ENCODE data around the gene EBNA1BP2.
"Not testable (repeated sequence)": the region's sequence is repeated elsewhere in the genome, so short reads cannot be mapped to it uniquely, and the experiment has no call there.

EBNA1BP2 gene

DNA sequence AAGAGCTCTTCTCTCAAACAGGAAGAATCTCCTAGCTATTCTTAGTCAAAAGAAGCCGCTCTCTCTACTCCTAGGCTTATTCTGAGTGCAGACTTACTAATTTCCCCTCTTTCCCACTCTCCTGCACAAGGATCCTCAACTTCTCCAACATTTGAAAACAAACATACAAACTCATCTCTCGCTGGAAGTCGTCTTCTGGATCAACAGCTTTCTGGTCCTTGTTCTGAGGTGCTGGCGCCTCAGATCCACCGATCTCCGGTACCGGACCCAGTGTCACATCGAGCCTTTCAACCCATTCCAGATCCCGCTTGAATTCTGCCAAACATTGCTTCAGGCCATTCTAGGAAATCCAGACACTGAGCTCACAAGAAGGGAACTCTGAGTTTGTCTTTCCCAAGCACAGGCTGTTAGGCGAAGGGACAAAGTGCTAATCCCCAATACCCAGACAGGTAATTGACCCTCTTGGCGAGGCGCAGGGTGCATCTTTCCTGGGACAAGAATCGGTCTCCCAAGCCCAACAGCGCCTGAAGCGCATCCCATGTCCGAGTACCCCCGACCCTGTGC lies 696 bp downstream of the EBNA1BP2 start:
- DNase-seq: no peak

DNA sequence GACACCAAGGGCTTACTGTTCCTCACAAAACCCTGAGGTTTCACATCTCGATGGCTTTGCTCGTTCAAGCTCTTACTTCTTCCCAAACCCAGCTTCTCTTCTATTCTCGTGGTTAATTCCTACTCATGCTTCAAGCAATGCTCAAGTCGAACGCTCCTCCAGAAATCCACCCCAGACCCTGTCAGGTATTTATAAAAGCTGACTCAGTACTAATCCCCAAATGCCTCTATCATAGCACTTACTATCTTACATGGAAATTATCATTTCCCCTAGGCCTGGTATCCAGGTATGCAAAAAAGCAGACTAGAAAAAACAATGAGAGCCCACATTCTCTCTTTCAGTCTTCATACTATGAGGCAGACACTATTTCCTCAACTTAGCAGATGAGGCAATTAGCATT lies 6.3 kb downstream of the EBNA1BP2 start:
- DNase-seq: no peak

DNA sequence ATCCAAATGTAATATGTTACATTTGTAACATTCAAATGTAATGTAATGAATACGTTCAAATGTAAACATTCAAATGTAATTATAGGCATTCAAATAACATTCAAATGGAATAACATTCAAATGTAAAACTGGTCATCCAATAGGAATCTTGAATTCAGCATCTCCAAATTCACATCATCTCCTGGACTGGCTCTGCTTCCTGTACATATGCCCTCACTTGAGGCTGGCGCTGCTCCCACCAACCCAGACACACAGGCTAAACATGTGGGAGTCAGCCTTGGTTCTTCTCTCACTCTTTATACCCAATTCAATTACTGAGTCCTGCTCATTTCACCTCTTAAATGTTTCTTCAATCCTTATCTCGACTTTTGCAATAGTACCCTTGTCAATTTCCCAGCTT lies 6.9 kb downstream of the EBNA1BP2 start:
- DNase-seq: no peak

DNA sequence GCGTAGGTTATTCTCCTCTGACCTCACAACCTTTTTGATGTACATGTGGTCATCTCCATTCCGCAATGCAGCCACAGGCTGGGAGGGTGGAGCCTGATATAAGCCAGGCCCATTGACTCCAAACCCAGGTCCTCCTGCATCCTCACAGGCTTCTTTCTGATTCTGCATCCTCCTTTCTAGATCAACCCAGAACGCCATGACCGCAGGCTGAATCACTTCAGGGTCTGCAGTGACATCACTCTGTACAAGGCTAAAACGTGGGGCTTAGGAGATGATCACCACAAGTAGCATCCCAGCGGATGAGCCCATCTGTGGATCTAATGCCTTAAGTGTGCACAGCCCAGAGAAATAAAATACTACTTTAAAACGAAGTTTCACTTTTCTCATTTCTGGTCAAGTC lies 16.1 kb downstream of the EBNA1BP2 start:
- DNase-seq: no peak

DNA sequence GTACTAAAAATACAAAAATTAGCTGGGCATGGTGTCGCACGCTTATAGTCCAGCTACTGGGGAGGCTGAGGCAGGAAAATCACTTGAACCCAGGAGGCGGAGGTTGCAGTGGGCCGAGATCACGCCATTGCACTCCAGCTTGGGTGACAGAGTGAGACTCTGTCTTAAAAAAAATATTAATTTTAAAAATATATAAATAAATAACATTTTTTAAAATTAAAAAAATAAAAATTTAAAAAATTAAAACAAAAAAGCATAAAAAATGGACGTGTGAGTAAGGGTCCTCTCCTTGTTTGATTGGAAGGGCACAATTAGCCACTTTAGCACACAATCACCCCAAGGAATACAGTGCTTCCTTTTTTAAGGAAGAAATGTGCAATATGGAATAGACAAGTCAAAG lies 18.6 kb downstream of the EBNA1BP2 start:
- no peak for DNase-seq

DNA sequence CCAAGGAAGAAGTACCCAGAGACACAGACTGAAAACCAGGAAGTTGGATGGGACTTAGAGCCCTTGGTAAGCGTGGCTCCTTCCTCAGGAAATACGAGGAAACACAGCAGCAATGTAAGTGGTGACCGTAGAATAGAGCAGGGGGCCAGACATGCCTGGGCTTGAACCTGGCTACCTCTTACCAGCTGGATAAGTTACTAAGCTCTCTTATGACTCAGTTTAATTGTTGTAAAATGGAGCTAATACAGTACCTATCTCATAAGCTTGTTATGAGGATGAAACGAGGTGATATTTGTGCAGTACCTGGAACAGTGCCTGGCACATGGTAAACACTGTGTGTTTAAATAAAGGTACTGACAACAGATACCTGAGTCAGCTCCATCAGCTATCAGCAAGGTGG lies 19.2 kb downstream of the EBNA1BP2 start:
- no peak for DNase-seq

DNA sequence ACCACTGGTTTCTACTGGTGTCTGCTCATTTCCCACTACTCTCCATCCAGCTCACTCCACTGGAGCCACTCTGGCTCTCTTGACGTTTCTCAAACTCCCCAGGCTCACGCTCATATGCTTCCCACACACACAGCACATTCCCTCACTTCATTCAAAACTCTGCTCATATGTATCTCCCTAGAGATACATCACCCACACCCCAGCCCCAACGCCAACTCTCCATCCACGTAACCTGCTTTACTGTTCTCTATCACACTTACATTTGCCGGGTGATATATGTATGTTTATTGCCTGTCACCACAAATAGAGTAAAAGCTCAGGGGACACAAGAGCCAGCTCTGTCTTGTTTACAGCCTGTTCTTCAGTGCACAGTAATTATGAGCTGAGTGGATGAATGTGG lies 22.2 kb downstream of the EBNA1BP2 start:
- no peak for DNase-seq

DNA sequence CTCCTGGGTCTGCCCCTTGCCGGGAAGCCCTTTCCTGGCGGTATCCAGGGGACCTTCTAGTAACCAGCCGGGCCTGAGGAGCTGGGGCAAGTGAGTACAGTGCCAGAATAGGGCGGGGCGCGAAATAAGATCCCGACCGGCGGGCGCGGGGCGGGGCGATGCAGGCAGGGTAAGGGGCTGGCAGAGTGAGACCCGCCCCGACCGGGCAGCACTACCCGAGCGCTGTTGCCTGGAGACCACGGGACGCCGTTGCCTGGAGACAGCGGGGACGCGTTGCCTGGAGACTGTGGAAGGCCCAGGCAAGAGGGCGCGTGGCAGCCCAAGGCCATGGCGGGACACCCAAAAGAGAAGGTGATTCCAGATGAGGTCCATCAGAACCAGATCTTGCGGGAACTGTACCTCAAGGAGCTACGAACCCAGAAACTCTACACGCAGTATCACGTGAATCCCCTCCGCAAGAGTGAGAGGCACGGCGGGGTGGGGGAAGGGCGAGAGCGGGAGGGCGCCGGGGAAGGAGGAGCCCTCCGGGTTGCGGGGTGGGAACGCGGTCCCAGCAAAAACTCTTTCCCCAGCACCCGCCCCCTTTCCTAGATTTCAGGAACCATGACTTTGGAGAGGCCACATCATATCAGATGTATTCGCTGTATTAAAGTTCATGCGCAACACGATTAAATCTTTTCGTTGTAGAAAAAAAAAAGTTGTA lies 24.3 kb downstream of the EBNA1BP2 start:
- DNase-seq: peak in 3 of 5 experiments; percentile 1 to 38 (median 6)

DNA sequence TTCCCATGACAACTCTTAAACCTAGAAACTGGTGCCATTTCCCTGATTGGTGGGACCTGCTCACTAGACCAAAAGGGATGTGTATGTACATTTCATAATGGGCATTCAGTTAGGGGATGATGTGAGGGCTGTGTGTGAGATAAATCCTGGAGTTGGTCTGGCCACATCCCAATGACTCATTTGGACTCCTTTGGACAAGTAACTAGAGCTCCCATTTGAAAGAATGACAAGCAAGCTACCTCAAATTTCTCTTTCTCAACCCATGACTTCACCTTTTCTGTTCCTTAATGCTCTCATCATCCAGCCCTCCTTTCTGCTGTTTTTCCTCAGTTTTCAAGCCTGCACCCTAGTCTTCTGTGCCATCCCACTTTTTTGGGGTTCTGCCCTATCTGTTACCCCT lies 27.9 kb downstream of the EBNA1BP2 start:
- DNase-seq: no peak

DNA sequence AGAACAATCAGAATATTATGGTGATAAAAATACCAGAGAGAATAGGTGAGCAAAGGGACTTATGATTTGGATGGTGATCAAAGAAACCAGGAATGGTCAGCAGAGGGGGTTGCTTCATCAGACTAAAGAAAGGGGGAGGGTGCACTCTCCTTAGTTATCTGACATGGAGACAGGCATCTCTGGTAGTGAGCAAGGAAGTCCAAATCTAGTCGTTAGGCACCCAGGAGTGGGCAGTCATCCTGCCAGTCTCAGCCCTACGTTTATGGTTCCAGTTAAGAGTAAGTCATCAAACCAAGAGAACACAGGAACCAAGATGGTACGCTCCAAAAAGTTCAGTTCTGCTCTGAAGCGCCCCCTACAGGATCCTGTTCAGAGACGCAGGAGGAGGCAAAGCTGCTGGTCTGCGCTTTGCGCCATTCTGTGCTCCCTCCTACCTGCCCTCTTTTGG lies 28.6 kb downstream of the EBNA1BP2 start:
- peak in 1 of 5 experiments; percentile 5 for DNase-seq

DNA sequence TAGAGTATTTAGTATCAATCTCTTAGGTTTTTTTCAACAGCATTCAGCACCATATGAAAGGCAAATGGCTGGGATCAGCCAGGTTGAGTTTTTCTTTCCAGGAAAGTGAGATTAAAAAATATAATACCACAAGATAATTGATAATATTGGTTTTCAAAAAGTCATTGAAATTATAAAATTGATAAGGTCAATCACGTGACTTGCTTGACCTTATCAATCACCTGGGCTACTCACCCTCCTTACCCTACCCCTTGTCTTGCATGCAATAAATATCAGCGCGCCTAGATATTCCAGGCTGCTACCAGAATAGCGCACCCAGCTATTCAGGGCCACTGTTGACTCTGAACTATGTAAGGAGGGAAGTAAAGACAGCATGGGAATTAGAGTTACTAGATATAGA lies 31.5 kb downstream of the EBNA1BP2 start:
- DNase-seq: no peak

DNA sequence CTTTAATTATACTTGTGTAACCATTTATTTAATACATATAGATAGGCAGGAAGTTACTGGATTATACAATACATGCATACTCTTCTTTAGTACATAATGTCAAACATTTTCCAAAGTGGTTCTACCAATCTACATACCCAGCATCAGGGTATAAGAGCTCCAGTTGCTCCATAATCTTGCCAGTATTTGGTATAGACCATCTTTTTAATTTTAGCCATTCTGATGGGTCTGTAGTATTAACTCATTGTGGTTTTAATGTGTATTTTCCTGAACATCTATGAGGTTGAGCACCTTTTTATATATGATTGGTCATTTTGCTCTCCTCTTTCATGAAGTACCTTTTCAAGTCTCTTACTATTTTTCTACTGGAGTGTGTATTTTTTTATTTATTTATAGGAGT lies 32.1 kb downstream of the EBNA1BP2 start:
- DNase-seq: no peak

DNA sequence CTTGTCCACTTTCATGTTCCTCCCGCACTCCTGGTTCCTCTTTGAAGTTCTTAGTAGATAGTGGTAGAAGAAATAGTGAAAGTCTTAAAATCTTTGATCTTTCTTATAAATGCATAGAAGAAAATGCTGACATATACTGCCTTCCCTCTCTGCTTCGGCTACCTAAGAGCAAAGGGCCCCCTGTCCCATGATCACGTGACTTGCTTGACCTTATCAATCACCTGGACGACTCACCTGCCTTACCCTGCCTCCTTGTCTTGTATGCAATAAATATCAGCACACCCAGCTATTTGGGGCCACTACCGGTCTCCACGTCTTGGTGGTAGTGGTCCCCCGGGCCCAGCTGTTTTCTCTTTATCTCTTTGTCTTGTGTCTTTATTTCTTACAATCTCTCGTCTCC lies 32.8 kb downstream of the EBNA1BP2 start:
- not testable (repeated sequence) for DNase-seq

DNA sequence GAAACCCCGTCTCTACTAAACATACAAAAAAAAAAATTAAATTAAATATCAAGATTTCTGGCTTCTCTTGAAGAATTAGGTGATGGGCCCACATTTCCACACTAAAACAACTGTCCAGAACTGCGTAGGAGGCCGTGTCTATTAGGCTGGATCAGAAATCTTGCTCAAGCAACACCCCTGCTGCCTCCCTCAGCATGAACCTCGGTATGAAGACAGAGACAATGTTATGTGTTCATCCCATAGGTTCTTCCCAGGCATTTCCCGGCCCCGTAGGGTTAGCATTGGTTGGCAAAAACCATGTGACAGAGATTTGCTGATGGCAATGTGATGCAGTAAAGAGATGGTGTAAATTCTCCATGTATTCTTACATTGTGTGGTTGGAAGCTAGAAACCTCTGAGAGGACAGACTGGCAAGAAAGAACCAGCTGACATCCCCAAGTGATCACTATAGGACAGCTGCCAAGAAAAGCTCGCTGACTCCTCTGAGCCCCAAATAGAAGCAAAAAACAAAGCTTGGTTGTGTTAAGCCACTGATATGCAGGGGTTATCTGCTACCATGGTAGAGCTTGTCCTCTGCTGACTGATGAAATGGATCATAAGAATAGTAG lies 34.5 kb downstream of the EBNA1BP2 start:
- DNase-seq: no peak

DNA sequence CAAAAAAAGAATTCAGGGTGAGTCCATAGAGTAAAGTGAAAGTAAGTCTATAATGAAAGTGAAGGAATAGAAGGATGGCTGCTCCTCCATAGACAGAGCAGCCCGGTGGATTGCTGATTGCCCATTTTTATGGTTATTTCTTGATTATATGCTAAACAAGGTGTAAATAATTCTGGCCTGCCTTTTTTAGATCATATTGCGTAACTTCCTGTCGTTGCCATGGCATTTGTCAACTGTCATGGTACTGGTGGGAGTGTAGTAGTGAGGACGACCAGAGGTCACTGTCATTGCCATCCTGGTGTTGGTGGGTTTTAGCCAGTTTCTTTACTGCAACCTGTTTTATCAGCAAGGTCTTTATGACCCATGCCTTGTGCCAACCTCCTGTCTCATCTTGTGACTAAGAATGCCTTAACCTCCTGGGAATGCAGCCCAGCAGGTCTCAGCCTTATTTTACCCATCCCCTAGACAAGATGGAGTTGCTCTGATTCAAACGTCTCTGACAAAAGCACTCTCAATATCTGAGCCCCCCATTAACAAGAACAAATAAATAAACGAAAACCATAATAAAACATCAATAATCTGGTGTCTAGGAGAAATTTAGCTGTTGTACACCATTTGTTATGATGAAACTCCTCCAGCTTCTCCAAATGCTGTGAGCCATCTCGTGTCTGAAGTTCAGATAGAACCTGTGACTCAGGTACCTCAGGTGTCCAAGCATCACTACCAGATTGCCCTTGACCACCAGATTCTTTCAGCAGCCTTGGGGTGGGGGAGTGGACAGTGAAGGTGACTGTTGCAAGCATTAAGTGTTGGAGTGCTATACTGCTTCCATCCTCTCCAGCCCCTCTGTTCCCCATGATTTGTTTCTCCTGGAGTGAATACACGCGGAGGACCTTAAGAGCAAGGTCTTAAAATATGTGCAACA lies 36.0 kb downstream of the EBNA1BP2 start:
- DNase-seq: no peak

DNA sequence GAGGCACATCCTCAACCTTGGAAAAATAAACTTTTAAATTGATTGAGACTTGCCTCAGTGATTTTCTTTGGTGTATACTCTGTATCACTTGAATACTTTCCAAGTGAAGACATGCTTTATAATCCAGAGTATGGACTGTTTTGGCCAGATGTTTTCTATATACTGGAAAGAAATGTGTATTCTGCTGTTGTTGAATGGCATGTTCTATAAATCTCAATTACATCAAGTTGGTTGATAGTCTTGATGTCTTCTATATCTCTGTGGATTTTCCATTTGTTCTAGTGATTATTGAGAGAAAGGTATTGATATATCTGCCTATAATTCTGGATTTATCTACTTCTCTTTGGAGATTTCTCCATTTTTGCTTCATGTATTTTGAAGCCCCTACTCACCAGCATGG lies 37.5 kb downstream of the EBNA1BP2 start:
- DNase-seq: no peak

DNA sequence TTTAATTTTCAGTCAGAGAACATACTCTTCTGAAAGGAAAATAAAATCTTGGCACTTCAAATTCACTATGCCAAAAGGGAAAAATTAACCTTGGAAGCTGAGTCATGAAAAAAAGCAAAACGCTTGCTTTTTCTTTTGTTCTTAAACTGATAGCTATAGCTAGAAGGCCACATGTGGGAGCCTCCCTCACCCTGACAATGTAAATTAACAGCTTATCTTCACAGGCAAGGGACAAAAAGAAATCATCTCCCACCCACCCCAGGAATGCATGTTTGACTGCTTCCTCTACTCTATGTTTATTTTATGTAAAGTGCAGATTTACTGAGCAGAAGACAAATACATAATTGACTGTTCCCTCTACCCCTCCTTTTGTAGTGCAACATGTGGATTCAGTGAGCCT lies 38.0 kb downstream of the EBNA1BP2 start:
- DNase-seq: no peak

DNA sequence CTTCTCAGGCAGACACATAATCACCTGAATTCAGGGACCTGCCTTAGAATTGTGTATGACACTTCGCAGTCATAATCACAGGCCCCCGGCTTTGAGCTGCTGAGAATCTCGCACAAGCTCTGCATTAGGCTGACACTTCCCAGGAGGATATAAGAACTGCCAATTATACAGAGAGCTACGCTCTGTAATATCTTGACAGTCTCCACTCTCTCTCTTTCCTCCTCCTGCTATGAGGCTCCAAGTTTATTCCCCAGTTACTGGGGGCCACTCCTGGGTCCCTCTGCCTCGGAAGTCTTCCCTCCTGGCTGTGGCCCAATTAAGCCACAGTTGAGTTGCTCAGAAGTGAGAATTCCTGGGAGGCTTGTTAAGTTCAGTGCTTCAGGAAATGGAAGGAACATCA lies 42.7 kb downstream of the EBNA1BP2 start:
- no peak for DNase-seq

DNA sequence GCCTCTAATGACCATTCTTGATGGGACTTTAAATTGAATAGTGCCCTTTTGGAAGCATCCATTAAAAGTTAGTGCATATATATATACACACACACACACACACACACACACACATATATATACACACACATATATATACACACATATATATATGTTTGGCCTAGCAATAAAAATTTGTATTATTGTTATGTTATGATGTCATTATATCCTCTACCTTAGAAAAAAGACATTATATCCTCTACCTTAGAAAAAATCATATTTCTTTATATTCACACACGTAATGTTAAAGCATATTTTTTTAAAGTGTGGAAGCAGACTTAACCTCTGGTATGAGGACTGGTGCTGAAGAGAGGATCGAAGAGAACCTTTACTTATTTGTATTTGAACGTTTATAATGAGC lies 43.3 kb downstream of the EBNA1BP2 start:
- DNase-seq: no peak

DNA sequence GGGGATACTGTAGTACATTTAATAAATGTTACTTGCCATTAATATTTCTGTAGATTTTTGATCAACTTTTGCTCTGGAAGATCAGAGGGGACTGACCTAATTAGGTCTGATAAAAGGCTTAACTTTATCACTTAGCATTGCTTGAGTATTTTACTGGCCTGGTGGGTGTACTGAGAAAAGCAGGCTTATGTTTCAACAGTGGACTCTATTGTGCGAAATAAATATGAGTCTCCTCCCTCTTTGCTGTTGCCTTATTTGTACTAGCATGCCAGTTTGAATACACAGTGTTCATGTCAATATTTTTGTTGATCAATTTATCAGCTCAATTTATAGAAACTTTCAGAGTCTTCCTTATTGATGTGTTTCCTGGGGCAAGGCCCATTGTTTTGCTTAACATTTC lies 49.1 kb downstream of the EBNA1BP2 start:
- DNase-seq: no peak

DNA sequence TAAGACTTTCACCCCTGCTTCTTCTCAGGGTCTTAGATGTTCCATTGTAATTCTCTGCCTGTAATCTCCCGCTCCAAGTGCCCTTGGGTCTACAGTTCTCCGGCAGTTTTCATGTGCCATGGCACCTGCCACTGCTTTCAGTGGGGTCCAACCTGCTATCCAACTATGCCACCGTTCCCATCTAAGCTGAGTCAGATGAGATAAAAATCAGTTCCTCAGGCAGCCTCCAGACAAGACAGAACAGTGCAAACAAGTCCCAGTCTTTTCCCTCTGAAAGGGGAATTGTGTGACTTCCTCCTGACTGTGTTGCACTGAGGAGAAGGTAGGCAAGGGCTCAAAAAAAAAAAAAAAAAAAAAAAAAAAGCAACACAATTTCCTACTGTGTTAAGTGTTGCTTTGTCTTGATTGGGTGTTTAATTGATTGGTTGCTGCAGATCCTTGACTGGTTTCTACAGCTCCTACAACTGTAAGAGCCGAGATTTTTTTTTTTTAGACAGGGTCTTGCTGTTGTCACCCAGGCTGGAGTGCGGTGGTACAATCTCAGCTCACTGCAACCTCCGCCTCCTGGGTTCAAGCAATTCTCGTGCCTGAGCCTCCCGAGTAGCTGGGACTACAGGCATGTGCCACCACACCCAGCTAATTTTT lies 50.7 kb downstream of the EBNA1BP2 start:
- no peak for DNase-seq

DNA sequence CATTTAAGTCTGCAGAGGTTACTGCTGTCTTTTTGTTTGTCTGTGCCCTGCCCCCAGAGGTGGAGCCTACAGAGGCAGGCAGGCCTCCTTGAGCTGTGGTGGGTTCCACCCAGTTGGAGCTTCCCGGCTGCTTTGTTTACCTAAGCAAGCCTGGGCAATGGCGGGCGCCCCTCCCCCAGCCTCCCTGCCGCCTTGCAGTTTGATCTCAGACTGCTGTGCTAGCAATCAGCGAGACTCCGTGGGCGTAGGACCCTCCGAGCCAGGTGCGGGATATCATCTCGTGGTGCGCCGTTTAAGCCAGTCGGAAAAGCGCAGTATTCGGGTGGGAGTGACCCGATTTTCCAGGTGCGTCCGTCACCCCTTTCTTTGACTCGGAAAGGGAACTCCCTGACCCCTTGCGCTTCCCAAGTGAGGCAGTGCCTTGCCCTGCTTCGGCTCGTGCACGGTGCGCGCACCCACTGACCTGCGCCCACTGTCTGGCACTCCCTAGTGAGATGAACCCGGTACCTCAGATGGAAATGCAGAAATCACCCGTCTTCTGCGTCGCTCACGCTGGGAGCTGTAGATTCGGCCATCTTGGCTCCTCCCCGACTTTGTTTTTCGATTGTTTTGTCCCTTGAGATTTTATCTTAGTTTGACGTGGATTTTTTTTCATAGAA lies 52.0 kb downstream of the EBNA1BP2 start:
- not testable (repeated sequence) for DNase-seq

All from T-helper 2 cell (primary cell).